ENCODE results near the gene SPTBN5. TPM values are rescaled to one million over a fixed set of nuclear protein-coding genes. Genes with fewer than 3 reads are reported as not detected.

SPTBN5 gene
- total RNA-seq, 1 experiment from 2014 or later, result 2.5 TPM

DNA sequence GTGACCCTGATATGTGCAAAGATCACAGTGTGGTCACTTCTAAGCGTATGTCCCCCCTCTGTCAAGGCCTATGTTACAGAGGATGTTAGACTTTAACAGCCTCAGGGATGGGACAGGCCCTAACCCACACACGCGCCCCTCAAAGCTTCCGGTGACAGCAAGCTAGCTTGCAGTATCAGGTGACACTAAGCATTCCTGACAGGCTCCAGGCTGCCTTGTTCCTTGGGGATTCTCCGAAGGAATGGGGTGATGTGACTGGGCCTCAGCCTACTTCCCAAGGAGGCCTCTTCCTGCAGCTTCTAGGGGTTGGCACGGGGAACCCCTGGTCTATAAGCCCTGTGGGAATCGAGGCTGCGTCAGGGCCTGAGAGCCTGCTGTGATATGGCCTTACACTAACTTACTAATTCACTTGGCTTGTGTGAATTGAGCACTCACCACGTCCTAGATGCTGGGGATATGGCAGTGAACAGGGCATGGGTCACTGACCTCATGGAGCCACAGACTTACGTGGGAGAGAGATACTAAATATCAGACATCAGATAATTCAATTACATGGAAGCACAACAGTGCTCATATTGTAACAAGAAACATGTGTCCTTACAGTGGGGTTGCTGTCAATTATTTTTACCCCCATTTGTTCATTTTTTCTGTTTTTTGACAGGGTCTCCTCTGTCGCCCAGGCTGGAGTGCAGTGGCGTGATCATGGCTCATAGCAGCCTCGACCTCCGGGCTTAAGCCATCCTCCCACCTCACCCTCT lies 11.4 kb upstream of the SPTBN5 start:
- no peaks in the 10 kb centered on the region for H3K9me3 ChIP-seq
- TF ChIP-seq, protein P1, sequence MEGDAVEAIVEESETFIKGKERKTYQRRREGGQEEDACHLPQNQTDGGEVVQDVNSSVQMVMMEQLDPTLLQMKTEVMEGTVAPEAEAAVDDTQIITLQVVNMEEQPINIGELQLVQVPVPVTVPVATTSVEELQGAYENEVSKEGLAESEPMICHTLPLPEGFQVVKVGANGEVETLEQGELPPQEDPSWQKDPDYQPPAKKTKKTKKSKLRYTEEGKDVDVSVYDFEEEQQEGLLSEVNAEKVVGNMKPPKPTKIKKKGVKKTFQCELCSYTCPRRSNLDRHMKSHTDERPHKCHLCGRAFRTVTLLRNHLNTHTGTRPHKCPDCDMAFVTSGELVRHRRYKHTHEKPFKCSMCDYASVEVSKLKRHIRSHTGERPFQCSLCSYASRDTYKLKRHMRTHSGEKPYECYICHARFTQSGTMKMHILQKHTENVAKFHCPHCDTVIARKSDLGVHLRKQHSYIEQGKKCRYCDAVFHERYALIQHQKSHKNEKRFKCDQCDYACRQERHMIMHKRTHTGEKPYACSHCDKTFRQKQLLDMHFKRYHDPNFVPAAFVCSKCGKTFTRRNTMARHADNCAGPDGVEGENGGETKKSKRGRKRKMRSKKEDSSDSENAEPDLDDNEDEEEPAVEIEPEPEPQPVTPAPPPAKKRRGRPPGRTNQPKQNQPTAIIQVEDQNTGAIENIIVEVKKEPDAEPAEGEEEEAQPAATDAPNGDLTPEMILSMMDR (IDR thresholded peaks at IDR 0.05; ENCODE audit: insufficient read depth in 1 of 2, low read depth in 1 of 2, low read length in 1 of 2, severe bottlenecking in 1 of 2, unreplicated experiment in 1 of 2), result no peak
- H3K4me3 ChIP-seq (ENCODE audit: low read depth, low read length), result no peak overlapping the region
- no peak overlapping the region for H3K4me3 Mint-ChIP-seq (ENCODE audit: unreplicated experiment)
- intact Hi-C loops (cut with micrococcal nuclease; ENCODE audit: unreplicated experiment), result loop anchor here (2.0 kb wide), 1 partner anchor 130 kb away; the partner anchor contains the start of gene MAPKBP1
- peaks cover 67% of the 10 kb centered on the region for H3K36me3 Mint-ChIP-seq (ENCODE audit: insufficient read depth, unreplicated experiment)
- CTCF ChIA-PET, result interaction anchor here (0.5 to 1.9 kb wide), 27 partner anchors 10 to 439 kb away, joined by 3 to 23 read pairs (median 5); partner anchors contain the start of genes EHD4, MAPKBP1 and PLA2G4B
- H3K9me3 Mint-ChIP-seq (ENCODE audit: unreplicated experiment), result no peaks in the 10 kb centered on the region
- DNase-seq, result no peak
- H3K27me3 ChIP-seq (replicated peaks; ENCODE audit: control insufficient read depth, insufficient read depth, low read length), result no peaks in the 10 kb centered on the region
- no peaks in the 10 kb centered on the region for H3K27me3 Mint-ChIP-seq (ENCODE audit: insufficient read depth, unreplicated experiment)
- peaks cover 5% of the 10 kb centered on the region for H3K36me3 ChIP-seq (ENCODE audit: control insufficient read depth, insufficient read depth, low read length)
- BruUV-seq (replicated peaks), result no TSS peak
- POLR2A ChIA-PET, result interaction anchor here (0.7 kb wide), 1 partner anchor 67 kb away, joined by 3 read pairs; the partner anchor contains the start of gene EHD4
- H3K4me1 Mint-ChIP-seq (ENCODE audit: low read depth, unreplicated experiment), result no peaks in the 10 kb centered on the region
- H3K27ac Mint-ChIP-seq (ENCODE audit: unreplicated experiment), result no peak overlapping the region
- no peaks in the 10 kb centered on the region for H3K4me1 ChIP-seq

DNA sequence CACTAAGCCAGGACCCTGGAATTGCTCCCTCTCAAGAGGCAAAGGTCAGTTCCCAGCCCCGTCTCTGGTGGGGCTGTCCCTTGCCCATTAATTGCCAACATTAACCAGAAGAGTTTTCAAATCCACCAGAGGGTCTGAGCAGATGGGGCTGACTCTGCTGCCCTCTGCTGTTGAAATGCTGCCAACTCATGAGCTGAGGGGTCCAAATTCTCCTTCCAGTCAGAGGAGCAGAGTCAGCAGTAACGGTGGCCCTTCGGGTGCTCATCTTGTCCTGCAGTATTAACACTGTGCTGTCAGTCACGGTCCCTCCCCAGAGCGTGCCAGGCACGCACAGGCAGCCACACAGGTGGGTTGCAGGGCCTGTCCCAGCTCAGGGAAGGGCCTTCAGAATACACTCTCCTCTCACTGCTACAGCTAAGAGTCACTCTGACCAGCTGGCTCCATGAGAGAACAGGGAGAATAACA lies 10.7 kb upstream of the SPTBN5 start:
- Mint-ChIP-seq H3K4me1 (ENCODE audit: low read depth, unreplicated experiment) (no peaks in the 10 kb centered on the region), H3K27ac (ENCODE audit: unreplicated experiment) (no peak overlapping the region), H3K4me3 (ENCODE audit: unreplicated experiment) (no peak overlapping the region), H3K27me3 (ENCODE audit: insufficient read depth, unreplicated experiment) (no peaks in the 10 kb centered on the region), H3K9me3 (ENCODE audit: unreplicated experiment) (no peaks in the 10 kb centered on the region), H3K36me3 (ENCODE audit: insufficient read depth, unreplicated experiment) (peaks cover 73% of the 10 kb centered on the region)
- no TSS peak for BruUV-seq (replicated peaks)
- peaks cover 5% of the 10 kb centered on the region for H3K36me3 ChIP-seq (ENCODE audit: control insufficient read depth, insufficient read depth, low read length)
- ChIA-PET POLR2A (interaction anchor here (0.7 kb wide), 1 partner anchor 68 kb away, joined by 3 read pairs; the partner anchor contains the start of gene EHD4), CTCF (interaction anchor here (0.5 to 1.9 kb wide), 27 partner anchors 11 to 439 kb away, joined by 3 to 23 read pairs (median 5); partner anchors contain the start of genes EHD4, MAPKBP1 and PLA2G4B)
- peak; percentile 56 to 68 for DNase-seq
- TF ChIP-seq, protein P1 (IDR thresholded peaks at IDR 0.05; ENCODE audit: insufficient read depth in 1 of 2, low read depth in 1 of 2, low read length in 1 of 2, severe bottlenecking in 1 of 2, unreplicated experiment in 1 of 2), result peak; percentile 77 to 85
- no peaks in the 10 kb centered on the region for H3K4me1 ChIP-seq
- H3K27me3 ChIP-seq (replicated peaks; ENCODE audit: control insufficient read depth, insufficient read depth, low read length), result no peaks in the 10 kb centered on the region
- intact Hi-C loops (cut with micrococcal nuclease; ENCODE audit: unreplicated experiment), result loop anchor here (1.0 to 5.0 kb wide), 3 partner anchors 38 to 130 kb away; partner anchors contain the start of genes JMJD7 and MAPKBP1
- no peaks in the 10 kb centered on the region for H3K9me3 ChIP-seq
- H3K4me3 ChIP-seq (ENCODE audit: low read depth, low read length), result no peak overlapping the region

DNA sequence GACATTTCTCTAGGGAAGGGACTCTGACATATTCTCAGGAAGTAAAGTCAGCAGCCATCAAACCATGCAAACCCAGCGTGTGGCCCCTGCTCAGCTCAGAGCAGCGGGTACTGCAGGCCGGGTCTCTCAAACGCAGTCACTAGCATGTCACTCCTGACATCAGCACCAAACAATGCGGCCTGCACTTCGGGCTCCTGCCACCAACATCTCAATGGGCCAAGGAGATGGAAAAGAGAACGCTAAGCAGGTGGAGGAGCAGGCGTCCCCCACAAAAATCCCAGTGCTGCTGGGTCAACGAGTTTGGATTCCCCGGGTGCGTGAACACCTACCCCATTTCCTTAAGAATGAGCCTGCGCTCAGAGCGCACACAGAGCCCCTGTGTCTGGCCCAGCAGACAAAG lies 9.9 kb upstream of the SPTBN5 start:
- Mint-ChIP-seq H3K9me3 (ENCODE audit: unreplicated experiment) (no peaks in the 10 kb centered on the region), H3K36me3 (ENCODE audit: insufficient read depth, unreplicated experiment) (peaks cover 73% of the 10 kb centered on the region), H3K27ac (ENCODE audit: unreplicated experiment) (no peak overlapping the region), H3K27me3 (ENCODE audit: insufficient read depth, unreplicated experiment) (no peaks in the 10 kb centered on the region), H3K4me3 (ENCODE audit: unreplicated experiment) (no peak overlapping the region), H3K4me1 (ENCODE audit: low read depth, unreplicated experiment) (no peaks in the 10 kb centered on the region)
- TF ChIP-seq, protein P1 (IDR thresholded peaks at IDR 0.05; ENCODE audit: insufficient read depth in 1 of 2, low read depth in 1 of 2, low read length in 1 of 2, severe bottlenecking in 1 of 2, unreplicated experiment in 1 of 2), result no peak
- Histone ChIP-seq H3K9me3 (no peaks in the 10 kb centered on the region), H3K27me3 (replicated peaks; ENCODE audit: control insufficient read depth, insufficient read depth, low read length) (no peaks in the 10 kb centered on the region), H3K4me3 (ENCODE audit: low read depth, low read length) (no peak overlapping the region), H3K4me1 (no peaks in the 10 kb centered on the region), H3K36me3 (ENCODE audit: control insufficient read depth, insufficient read depth, low read length) (peaks cover 5% of the 10 kb centered on the region)
- ChIA-PET POLR2A (interaction anchor here (1.3 kb wide), 1 partner anchor 69 kb away, joined by 3 read pairs; the partner anchor contains the start of gene EHD4), CTCF (interaction anchor here (1.6 to 1.9 kb wide), 4 partner anchors 25 to 34 kb away, joined by 5 to 9 read pairs (median 6); no protein-coding TSS in a partner anchor)
- DNase-seq, result no peak
- BruUV-seq (replicated peaks), result no TSS peak
- intact Hi-C loops (cut with micrococcal nuclease; ENCODE audit: unreplicated experiment), result loop anchor here (1.0 to 5.0 kb wide), 3 partner anchors 37 to 129 kb away; partner anchors contain the start of genes JMJD7 and MAPKBP1

Measured in Caco-2 (cell line).